Muscle layer of colon (tissue), 2 donors: ENCODE results near the gene IL17C.

Experiments used
- H3K27ac ChIP-seq: one replicate; pipeline ENCODE4 v1.7.0; 2013; ENCODE audit warnings: low read depth, mild to moderate bottlenecking, low read length, moderate library complexity
- H3K27me3 ChIP-seq, 2 donors: one replicate each; pipeline ENCODE4 v1.7.0; 2013; ENCODE audit warnings: low read length in 2 of 2, mild to moderate bottlenecking in 2 of 2; ENCODE audit not compliant: insufficient read depth in 2 of 2, control insufficient read depth in 1 of 2
- H3K36me3 ChIP-seq: one replicate; pipeline ENCODE4 v1.7.0; 2013; ENCODE audit warnings: mild to moderate bottlenecking, low read length; ENCODE audit not compliant: insufficient read depth
- H3K4me1 ChIP-seq: one replicate; pipeline ENCODE4 v1.7.0; 2013; ENCODE audit warnings: mild to moderate bottlenecking, low read length; ENCODE audit not compliant: insufficient read depth
- H3K4me3 ChIP-seq, 2 donors: one replicate each; pipeline ENCODE4 v1.7.0; 2013; ENCODE audit warnings: low read length in 2 of 2, low read depth in 1 of 2, mild to moderate bottlenecking in 1 of 2, moderate library complexity in 1 of 2
- H3K9ac ChIP-seq: one replicate; pipeline ENCODE4 v1.7.0; 2013; ENCODE audit warnings: low read length
- H3K9me3 ChIP-seq: one replicate; pipeline ENCODE4 v1.7.0; 2013; ENCODE audit warnings: mild to moderate bottlenecking, low read length
- donor health status: abdominal sarcoma.
- donor health status: Adenocarcinoma of cecum.

IL17C gene

GRCh38 chr16:88672776-88673175 is 34.4 kb downstream of the IL17C start:
- no peak overlapping the region for H3K9ac ChIP-seq
- H3K9me3 ChIP-seq: no peaks in the 10 kb centered on the region
- no peaks in the 10 kb centered on the region for H3K4me1 ChIP-seq
- H3K36me3 ChIP-seq: no peaks in the 10 kb centered on the region
- no peaks in the 10 kb centered on the region for H3K27me3 ChIP-seq
- H3K27ac ChIP-seq: no peak overlapping the region
- no peak overlapping the region for H3K4me3 ChIP-seq

DNA sequence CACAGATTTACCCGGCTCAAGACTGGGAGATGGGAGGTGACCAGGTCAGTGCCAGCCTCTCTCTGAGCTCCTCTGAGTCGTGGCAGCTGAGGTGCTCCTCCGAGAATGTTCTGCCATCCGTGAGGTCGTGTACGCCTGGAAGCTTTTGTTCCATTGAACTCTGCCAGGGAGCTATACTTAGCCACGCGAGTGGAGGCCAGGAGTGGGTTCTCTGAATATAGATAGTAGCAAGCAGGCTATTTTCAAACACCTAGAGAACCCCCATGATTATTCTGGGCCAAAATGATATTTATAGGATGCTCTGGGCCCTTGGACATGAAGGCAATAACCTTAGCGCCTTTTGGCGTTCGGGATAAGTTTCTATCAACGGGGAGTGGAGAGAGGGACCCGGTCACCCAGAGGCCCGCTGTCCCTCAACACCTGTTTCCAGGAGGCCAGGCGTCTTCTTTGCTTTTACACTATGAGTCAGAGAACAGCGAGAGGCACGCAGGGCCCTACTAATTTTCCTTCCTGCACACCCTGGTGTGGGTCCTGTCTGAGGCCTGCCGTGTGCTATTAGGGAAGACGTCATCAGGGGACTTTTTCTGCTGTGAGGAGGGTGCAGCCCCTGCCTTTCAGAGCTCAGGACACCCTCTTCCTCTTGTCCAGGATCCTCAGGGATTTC is 35.5 kb downstream of the IL17C start:
- H3K4me1 ChIP-seq: no peaks in the 10 kb centered on the region
- H3K27ac ChIP-seq: no peak overlapping the region
- H3K9ac ChIP-seq: no peak overlapping the region

GRCh38 chr16:88676502-88677242 is 38.3 kb downstream of the IL17C start:
- Histone ChIP-seq H3K9ac (no peak overlapping the region), H3K27ac (no peak overlapping the region)

More for the DNA sequence above, 35.5 kb downstream of the IL17C start:
- Histone ChIP-seq H3K36me3 (no peaks in the 10 kb centered on the region), H3K27me3 (peaks cover 0 to 9% of the 10 kb centered on the region in 2 donors), H3K9me3 (no peaks in the 10 kb centered on the region), H3K4me3 (no peak overlapping the region)

GRCh38 chr16:88677721-88678120 is 39.3 kb downstream of the IL17C start:
- H3K9me3 ChIP-seq: no peaks in the 10 kb centered on the region
- H3K4me1 ChIP-seq: no peaks in the 10 kb centered on the region
- peaks cover 0 to 23% of the 10 kb centered on the region in 2 donors for H3K27me3 ChIP-seq
- no peak overlapping the region for H3K9ac ChIP-seq
- no peaks in the 10 kb centered on the region for H3K36me3 ChIP-seq
- H3K27ac ChIP-seq: no peak overlapping the region
- no peak overlapping the region for H3K4me3 ChIP-seq

More at GRCh38 chr16:88676502-88677242, 38.3 kb downstream of the IL17C start:
- no peaks in the 10 kb centered on the region for H3K9me3 ChIP-seq
- no peak overlapping the region for H3K4me3 ChIP-seq
- peaks cover 0 to 22% of the 10 kb centered on the region in 2 donors for H3K27me3 ChIP-seq
- H3K36me3 ChIP-seq: no peaks in the 10 kb centered on the region
- H3K4me1 ChIP-seq: no peaks in the 10 kb centered on the region

GRCh38 chr16:88678224-88678979 is 40.0 kb downstream of the IL17C start:
- H3K9me3 ChIP-seq: no peaks in the 10 kb centered on the region
- no peak overlapping the region for H3K4me3 ChIP-seq
- no peak overlapping the region for H3K9ac ChIP-seq
- H3K36me3 ChIP-seq: no peaks in the 10 kb centered on the region
- H3K4me1 ChIP-seq: no peaks in the 10 kb centered on the region
- peaks cover 0 to 23% of the 10 kb centered on the region in 2 donors for H3K27me3 ChIP-seq
- no peak overlapping the region for H3K27ac ChIP-seq

DNA sequence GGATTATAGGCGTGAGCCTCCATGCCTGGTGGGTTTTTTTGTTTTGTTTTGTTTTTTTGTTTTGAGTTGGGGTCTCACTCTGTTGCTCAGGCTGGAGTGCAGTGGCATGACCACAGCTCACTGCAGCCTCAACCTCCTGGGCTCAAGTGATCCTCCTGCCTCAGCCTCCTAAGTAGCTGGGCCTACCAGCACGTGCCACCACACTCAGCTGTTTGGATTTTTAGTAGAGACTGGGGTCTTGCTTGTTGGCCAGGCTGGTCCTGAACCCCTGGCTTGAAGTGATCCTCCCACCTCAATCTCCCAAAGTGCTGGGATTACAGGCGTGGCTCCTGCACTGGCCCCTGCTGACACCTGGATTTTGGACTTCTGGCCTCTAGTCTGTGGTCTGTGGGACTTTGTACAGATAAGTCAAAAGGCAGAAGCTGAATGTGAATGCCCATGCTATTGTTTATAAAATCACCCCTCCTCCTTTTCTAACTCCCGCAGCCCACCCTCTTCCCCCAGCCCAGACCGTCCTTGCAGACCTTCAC is 42.2 kb downstream of the IL17C start:
- no peaks in the 10 kb centered on the region for H3K4me1 ChIP-seq
- H3K9me3 ChIP-seq: no peaks in the 10 kb centered on the region
- H3K9ac ChIP-seq: no peak overlapping the region
- H3K27me3 ChIP-seq: peaks cover 17 to 42% of the 10 kb centered on the region in 2 donors
- H3K36me3 ChIP-seq: no peaks in the 10 kb centered on the region
- H3K27ac ChIP-seq: no peak overlapping the region
- no peak overlapping the region for H3K4me3 ChIP-seq

- no peaks in the 10 kb centered on the region for H3K9me3 ChIP-seq
- H3K27me3 ChIP-seq: peaks cover 22 to 48% of the 10 kb centered on the region in 2 donors
- no peak overlapping the region for H3K27ac ChIP-seq
- H3K4me3 ChIP-seq: no peak overlapping the region
- H3K9ac ChIP-seq: no peak overlapping the region
- H3K4me1 ChIP-seq: no peaks in the 10 kb centered on the region
- no peaks in the 10 kb centered on the region for H3K36me3 ChIP-seq
Measured at GRCh38 chr16:88681084-88681680, 42.8 kb downstream of the IL17C start.

DNA sequence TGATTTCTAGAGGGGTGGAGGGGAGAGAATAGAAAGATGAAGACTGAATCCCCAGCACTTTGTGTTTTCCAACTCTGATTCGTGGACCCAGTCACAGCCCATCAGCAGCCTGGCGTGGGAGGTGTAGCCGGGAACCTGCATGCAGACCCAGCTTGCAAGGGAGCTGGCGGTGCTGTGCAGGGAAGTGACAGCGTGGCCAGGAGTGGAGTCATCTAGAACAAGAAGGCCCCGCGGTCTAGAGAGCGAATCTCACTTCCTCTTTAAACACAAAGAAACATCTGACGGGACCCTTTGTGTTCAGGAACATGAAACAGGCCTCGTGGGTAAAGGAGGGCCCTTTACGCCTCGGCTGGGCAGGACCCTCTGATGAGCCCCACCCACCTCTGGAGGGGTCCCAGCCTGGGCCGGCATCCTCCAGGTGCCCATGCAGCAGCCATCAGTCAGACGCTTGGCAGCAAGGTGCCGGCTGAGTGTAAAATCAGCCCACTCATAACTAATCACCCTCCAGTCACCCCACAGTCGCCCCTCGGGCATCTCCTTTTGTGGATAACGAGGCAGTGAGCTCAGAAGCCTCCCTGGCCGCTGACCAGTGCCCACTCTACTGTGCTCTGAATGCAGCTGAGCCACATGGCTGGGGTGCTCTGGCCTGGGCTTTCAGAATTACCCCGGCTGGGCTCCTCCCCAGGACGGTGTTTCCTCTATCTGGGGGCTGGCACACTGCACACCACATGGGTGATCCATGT is 43.5 kb downstream of the IL17C start:
- H3K4me3 ChIP-seq: no peak overlapping the region

DNA sequence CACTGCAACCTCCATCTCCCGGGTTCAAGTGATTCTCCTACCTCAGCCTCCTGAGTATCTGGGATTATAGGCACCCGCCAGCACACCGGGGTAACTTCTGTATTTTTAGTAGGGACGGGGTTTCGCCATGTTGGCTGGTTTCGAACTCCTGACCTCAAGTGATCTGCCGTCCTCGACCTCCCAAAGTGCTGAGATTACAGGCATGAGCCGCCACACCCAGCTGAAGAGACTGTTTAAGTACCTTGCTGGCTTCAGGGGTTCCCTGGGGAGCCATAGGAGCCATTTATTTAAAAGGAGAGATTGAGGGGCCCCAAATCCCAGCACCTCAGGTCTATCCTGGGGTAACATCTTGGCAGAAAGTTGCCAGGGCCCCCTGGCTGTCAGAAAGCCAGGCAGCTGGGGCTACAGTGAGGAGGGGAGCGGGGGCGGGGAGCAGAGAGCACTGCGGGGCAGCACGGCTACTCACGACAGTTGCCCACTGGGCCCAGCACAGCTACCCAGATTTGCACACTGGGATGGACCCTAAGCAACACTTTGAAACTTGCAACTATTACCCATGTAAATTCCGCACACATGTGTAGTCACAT is 46.3 kb downstream of the IL17C start:
- Histone ChIP-seq H3K4me1 (peaks cover 4% of the 10 kb centered on the region), H3K4me3 (no peak overlapping the region), H3K9me3 (no peaks in the 10 kb centered on the region), H3K27ac (no peak overlapping the region), H3K9ac (no peak overlapping the region), H3K36me3 (no peaks in the 10 kb centered on the region), H3K27me3 (peaks cover 30 to 66% of the 10 kb centered on the region in 2 donors)

More for the DNA sequence above, 43.5 kb downstream of the IL17C start:
- H3K9ac ChIP-seq: no peak overlapping the region
- H3K27ac ChIP-seq: no peak overlapping the region
- H3K36me3 ChIP-seq: no peaks in the 10 kb centered on the region
- peaks cover 25 to 55% of the 10 kb centered on the region in 2 donors for H3K27me3 ChIP-seq
- H3K9me3 ChIP-seq: no peaks in the 10 kb centered on the region
- peaks cover 2% of the 10 kb centered on the region for H3K4me1 ChIP-seq
